Measurements from ENCODE around the gene NPY1R.

The NPY1R gene

DNA sequence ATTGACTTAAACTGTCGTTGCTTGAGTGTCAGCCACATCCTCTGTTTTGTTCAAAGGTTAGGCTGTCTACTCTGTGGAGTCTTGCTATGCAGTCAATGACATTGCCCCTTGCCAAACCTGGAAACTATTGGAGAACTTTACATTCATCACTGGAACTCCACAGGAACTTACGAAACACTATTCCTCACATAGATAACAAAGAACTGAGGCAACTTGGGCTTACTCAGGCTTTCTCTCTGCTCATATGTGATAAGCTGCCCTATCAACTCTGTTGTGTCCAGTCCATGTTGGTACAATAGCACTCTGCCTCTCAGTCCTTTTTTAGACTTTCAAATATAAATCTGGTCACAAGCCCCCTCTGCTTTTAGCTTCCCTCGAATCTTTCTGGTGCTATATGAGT lies 20.7 kb upstream of the NPY1R start:
- H4K20me1 ChIP-seq (ENCODE audit: insufficient read depth, low read length) = no peaks in the 10 kb centered on the region
- H3K27me3 ChIP-seq (ENCODE audit: insufficient read depth, low read length) = no peaks in the 10 kb centered on the region
- H3K36me3 ChIP-seq (ENCODE audit: insufficient read depth, low read length) = no peaks in the 10 kb centered on the region
- no peak overlapping the region for H3K4me2 ChIP-seq (ENCODE audit: low read length)
- H3K4me1 ChIP-seq (ENCODE audit: insufficient read depth, low read length, severe bottlenecking) = no peaks in the 10 kb centered on the region
- no peaks in the 10 kb centered on the region for H3F3A ChIP-seq (ENCODE audit: insufficient read depth, low read length)
- TF ChIP-seq EZH2 (IDR thresholded peaks at IDR 0.05; ENCODE audit: borderline replicate concordance, low read length) = no peak
- TF ChIP-seq, protein P1, sequence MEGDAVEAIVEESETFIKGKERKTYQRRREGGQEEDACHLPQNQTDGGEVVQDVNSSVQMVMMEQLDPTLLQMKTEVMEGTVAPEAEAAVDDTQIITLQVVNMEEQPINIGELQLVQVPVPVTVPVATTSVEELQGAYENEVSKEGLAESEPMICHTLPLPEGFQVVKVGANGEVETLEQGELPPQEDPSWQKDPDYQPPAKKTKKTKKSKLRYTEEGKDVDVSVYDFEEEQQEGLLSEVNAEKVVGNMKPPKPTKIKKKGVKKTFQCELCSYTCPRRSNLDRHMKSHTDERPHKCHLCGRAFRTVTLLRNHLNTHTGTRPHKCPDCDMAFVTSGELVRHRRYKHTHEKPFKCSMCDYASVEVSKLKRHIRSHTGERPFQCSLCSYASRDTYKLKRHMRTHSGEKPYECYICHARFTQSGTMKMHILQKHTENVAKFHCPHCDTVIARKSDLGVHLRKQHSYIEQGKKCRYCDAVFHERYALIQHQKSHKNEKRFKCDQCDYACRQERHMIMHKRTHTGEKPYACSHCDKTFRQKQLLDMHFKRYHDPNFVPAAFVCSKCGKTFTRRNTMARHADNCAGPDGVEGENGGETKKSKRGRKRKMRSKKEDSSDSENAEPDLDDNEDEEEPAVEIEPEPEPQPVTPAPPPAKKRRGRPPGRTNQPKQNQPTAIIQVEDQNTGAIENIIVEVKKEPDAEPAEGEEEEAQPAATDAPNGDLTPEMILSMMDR (IDR thresholded peaks at IDR 0.05; ENCODE audit: low read length) = no peak
- H3K27ac ChIP-seq (ENCODE audit: low read depth, low read length, poor library complexity, severe bottlenecking) = no peak overlapping the region
- no peaks in the 10 kb centered on the region for H3K79me2 ChIP-seq (ENCODE audit: insufficient read depth, low read length)
- H2AFZ ChIP-seq (ENCODE audit: low read length) = no peak overlapping the region
- H3K9me3 ChIP-seq (ENCODE audit: low read length) = no peaks in the 10 kb centered on the region
- H3K9me2 ChIP-seq (ENCODE audit: low read depth, low read length) = no peaks in the 10 kb centered on the region
- no peak overlapping the region for H3K9ac ChIP-seq (ENCODE audit: low read length)
- H3K4me3 ChIP-seq (ENCODE audit: low read depth, low read length, poor library complexity, severe bottlenecking) = no peak overlapping the region

DNA sequence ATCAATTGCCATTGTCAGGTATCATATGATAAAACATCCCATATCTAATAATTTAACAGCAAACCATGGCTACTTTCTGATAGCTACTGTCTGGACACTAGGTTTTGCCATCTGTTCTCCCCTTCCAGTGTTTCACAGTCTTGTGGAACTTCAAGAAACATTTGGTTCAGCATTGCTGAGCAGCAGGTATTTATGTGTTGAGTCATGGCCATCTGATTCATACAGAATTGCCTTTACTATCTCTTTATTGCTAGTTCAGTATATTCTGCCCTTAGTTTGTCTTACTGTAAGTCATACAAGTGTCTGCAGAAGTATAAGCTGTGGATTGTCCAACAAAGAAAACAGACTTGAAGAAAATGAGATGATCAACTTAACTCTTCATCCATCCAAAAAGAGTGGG lies 18.3 kb upstream of the NPY1R start:
- Histone ChIP-seq H3K9me3 (ENCODE audit: low read length) (no peaks in the 10 kb centered on the region), H4K20me1 (ENCODE audit: insufficient read depth, low read length) (no peaks in the 10 kb centered on the region)

DNA sequence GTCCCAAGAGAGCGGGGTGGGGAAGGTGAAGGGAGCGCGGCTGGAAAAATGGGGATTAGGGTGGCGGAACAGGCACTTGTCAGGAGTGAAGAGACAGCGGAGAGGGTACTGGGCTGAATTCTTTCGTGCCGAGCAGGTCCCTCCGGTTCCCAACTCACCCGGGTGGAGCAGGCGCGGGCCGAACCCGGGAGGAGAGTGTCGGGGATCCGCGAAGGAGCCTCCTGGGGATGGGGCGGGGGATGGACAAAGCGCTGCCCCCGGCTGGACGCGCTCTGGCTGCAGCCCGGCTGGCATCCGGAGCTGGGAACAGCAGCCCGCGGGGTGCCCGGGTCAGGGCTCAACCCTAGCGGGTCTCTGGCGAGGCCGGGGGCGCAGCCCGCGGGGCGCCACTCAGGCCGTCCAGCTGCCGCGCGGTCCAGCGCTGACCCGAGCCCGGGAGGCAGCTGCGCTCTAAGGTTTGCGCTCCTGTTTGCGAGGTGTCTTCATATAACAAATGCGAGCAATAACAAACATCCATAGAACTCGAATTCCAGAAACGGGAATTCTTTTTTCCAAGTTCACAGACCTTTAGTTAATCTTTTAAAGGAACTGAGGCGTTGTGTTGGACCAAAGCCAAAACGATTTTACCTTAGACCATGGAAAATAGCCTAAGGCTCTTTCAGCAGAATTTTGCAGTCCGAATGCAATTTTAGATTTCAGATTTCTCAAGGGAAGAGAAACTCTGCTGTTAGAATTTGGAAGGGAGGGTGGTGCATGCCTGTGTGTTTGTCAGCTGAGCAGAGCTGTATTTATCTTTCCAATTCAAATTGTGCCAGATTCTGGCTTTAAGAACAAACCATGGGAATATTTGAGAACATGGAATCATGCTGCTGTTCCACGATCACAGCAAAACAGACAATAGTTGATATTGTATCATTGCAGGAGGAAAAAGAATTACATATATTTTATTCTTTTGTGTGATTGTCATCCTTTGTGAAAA lies 12.0 kb upstream of the NPY1R start:
- H3K9ac ChIP-seq (ENCODE audit: low read length) = no peak overlapping the region
- H3K4me3 ChIP-seq (ENCODE audit: low read depth, low read length, poor library complexity, severe bottlenecking) = no peak overlapping the region
- H3K79me2 ChIP-seq (ENCODE audit: insufficient read depth, low read length) = no peaks in the 10 kb centered on the region
- H3K36me3 ChIP-seq (ENCODE audit: insufficient read depth, low read length) = no peaks in the 10 kb centered on the region
- H3F3A ChIP-seq (ENCODE audit: insufficient read depth, low read length) = no peaks in the 10 kb centered on the region
- H3K9me2 ChIP-seq (ENCODE audit: low read depth, low read length) = no peaks in the 10 kb centered on the region
- H3K4me1 ChIP-seq (ENCODE audit: insufficient read depth, low read length, severe bottlenecking) = no peaks in the 10 kb centered on the region
- H3K4me2 ChIP-seq (ENCODE audit: low read length) = no peak overlapping the region
- no peaks in the 10 kb centered on the region for H3K9me3 ChIP-seq (ENCODE audit: low read length)
- no peaks in the 10 kb centered on the region for H3K27me3 ChIP-seq (ENCODE audit: insufficient read depth, low read length)
- H4K20me1 ChIP-seq (ENCODE audit: insufficient read depth, low read length) = no peaks in the 10 kb centered on the region
- no peak overlapping the region for H2AFZ ChIP-seq (ENCODE audit: low read length)
- no peak for TF ChIP-seq EZH2 (IDR thresholded peaks at IDR 0.05; ENCODE audit: borderline replicate concordance, low read length)
- TF ChIP-seq, protein P1 (IDR thresholded peaks at IDR 0.05; ENCODE audit: low read length) = no peak
- no peak overlapping the region for H3K27ac ChIP-seq (ENCODE audit: low read depth, low read length, poor library complexity, severe bottlenecking)

More for the DNA sequence above, 18.3 kb upstream of the NPY1R start:
- Histone ChIP-seq H3K36me3 (ENCODE audit: insufficient read depth, low read length) (no peaks in the 10 kb centered on the region), H3K79me2 (ENCODE audit: insufficient read depth, low read length) (no peaks in the 10 kb centered on the region), H3K27ac (ENCODE audit: low read depth, low read length, poor library complexity, severe bottlenecking) (no peak overlapping the region), H3F3A (ENCODE audit: insufficient read depth, low read length) (no peaks in the 10 kb centered on the region), H3K4me2 (ENCODE audit: low read length) (no peak overlapping the region), H3K4me3 (ENCODE audit: low read depth, low read length, poor library complexity, severe bottlenecking) (no peak overlapping the region), H3K9me2 (ENCODE audit: low read depth, low read length) (no peaks in the 10 kb centered on the region), H3K9ac (ENCODE audit: low read length) (no peak overlapping the region), H3K4me1 (ENCODE audit: insufficient read depth, low read length, severe bottlenecking) (no peaks in the 10 kb centered on the region), H2AFZ (ENCODE audit: low read length) (no peak overlapping the region), H3K27me3 (ENCODE audit: insufficient read depth, low read length) (no peaks in the 10 kb centered on the region)
- TF ChIP-seq, protein P1 (IDR thresholded peaks at IDR 0.05; ENCODE audit: low read length) = no peak
- TF ChIP-seq EZH2 (IDR thresholded peaks at IDR 0.05; ENCODE audit: borderline replicate concordance, low read length) = no peak

Measured in OCI-LY1 (cell line).